ENCODE results near the gene RSBN1L. TPM values are rescaled to one million over a fixed set of nuclear protein-coding genes. Genes with fewer than 3 reads are reported as not detected.

RSBN1L gene
- total and polyA plus RNA-seq, 8 donors, result 5.0 to 14.3 (median 8.9) TPM

DNA sequence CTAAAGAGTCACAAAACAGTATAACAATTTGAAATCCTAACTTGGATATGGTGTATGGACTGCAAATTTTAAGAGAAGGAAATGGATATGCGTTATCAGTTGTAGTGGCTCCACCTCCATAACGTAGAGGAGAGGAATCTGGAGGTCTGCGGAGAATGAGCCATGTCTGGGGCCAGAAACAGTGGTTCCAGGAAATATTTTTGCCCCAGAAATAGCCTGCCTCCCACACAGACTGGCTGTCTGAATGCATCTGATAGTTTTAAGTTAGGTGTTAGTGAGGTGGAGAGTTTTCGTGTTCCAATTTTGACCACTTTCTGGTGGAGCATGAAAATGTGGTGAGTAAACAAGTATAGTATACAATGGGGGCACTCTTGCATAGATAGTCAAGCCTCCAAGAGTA is 103.9 kb downstream of the RSBN1L start:
- Histone ChIP-seq H3K4me3 (peak overlapping the region in 2 of 4 donors; percentile 69 to 83), H3K27ac (peak overlapping the region in 1 of 4 donors; percentile 86), H3K27me3 (no peaks in the 10 kb centered on the region), H3K4me1 (peaks cover 0 to 17% (median 17%) of the 10 kb centered on the region in 3 donors), H3K9me3 (no peaks in the 10 kb centered on the region), H3K36me3 (no peaks in the 10 kb centered on the region)
- TF ChIP-seq, protein P1, sequence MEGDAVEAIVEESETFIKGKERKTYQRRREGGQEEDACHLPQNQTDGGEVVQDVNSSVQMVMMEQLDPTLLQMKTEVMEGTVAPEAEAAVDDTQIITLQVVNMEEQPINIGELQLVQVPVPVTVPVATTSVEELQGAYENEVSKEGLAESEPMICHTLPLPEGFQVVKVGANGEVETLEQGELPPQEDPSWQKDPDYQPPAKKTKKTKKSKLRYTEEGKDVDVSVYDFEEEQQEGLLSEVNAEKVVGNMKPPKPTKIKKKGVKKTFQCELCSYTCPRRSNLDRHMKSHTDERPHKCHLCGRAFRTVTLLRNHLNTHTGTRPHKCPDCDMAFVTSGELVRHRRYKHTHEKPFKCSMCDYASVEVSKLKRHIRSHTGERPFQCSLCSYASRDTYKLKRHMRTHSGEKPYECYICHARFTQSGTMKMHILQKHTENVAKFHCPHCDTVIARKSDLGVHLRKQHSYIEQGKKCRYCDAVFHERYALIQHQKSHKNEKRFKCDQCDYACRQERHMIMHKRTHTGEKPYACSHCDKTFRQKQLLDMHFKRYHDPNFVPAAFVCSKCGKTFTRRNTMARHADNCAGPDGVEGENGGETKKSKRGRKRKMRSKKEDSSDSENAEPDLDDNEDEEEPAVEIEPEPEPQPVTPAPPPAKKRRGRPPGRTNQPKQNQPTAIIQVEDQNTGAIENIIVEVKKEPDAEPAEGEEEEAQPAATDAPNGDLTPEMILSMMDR (IDR thresholded peaks at IDR 0.05), result no peak
- no peak for DNase-seq
- intact Hi-C loops (cut with DNase I), result no loop called here
- WGBS, 2 donors, result 43 to 46% methylated on average over 4 of the region's 4 CpGs
- no peak for ATAC-seq
- FAIRE-seq, result no peak

DNA sequence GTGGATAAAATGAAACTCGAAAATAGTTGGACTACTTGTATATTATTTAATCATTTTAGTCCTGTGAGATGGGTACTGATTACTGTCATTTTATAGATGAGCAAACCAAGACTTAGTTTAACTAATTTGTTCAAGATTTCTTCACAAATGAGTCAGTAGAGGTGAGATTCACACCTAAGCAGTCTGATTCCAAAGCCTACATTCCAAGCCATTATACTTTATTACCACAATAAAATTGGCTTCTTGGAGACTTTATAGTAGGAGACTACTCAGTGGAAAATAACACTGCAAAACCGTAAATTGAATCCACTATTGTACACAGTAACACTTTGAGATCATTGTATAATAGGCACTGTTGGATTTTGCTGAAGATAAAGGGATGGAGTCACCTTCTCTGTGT is 104.5 kb downstream of the RSBN1L start:
- Histone ChIP-seq H3K36me3 (no peaks in the 10 kb centered on the region), H3K4me1 (peaks cover 0 to 17% (median 17%) of the 10 kb centered on the region in 3 donors), H3K4me3 (no peak overlapping the region), H3K27ac (no peak overlapping the region), H3K9me3 (no peaks in the 10 kb centered on the region), H3K27me3 (no peaks in the 10 kb centered on the region)
- 88 to 96% methylated on average over 2 of the region's 2 CpGs for WGBS, 2 donors
- FAIRE-seq (no peak), DNase-seq (no peak), ATAC-seq (no peak)
- intact Hi-C loops (cut with DNase I), result no loop called here
- TF ChIP-seq, protein P1 (IDR thresholded peaks at IDR 0.05), result no peak

- no peaks in the 10 kb centered on the region for H3K9me3 ChIP-seq
- ATAC-seq (no peak), FAIRE-seq (no peak), DNase-seq (no peak)
- H3K27me3 ChIP-seq, result no peaks in the 10 kb centered on the region
- WGBS, 2 donors, result 47 to 66% methylated on average over 2 of the region's 2 CpGs
- H3K4me3 ChIP-seq, result no peak overlapping the region
- H3K4me1 ChIP-seq, result peaks cover 0 to 12% (median 6%) of the 10 kb centered on the region in 3 donors
- intact Hi-C loops (cut with DNase I), result no loop called here
- H3K27ac ChIP-seq, result no peak overlapping the region
- TF ChIP-seq, protein P1 (IDR thresholded peaks at IDR 0.05), result no peak
- H3K36me3 ChIP-seq, result no peaks in the 10 kb centered on the region
These were observed 106.5 kb downstream of the RSBN1L start for GRCh38 chr7:77802557-77803405.

GRCh38 chr7:77806425-77806824 is 110.2 kb downstream of the RSBN1L start:
- TF ChIP-seq, protein P1 (IDR thresholded peaks at IDR 0.05), result no peak
- no peak for FAIRE-seq
- no peaks in the 10 kb centered on the region for H3K27me3 ChIP-seq
- no peak overlapping the region for H3K4me3 ChIP-seq
- no peaks in the 10 kb centered on the region for H3K4me1 ChIP-seq
- ATAC-seq, result no peak
- H3K9me3 ChIP-seq, result no peaks in the 10 kb centered on the region
- no peak overlapping the region for H3K27ac ChIP-seq
- intact Hi-C loops (cut with DNase I), result no loop called here
- no peak for DNase-seq
- H3K36me3 ChIP-seq, result no peaks in the 10 kb centered on the region
- WGBS, 2 donors, result 91 to 92% methylated on average over 2 of the region's 2 CpGs

- H3K4me1 ChIP-seq, result peaks cover 0 to 4% (median 0%) of the 10 kb centered on the region in 3 donors
- FAIRE-seq (no peak), DNase-seq (no peak), ATAC-seq (no peak)
- H3K9me3 ChIP-seq, result no peaks in the 10 kb centered on the region
- no peak overlapping the region for H3K27ac ChIP-seq
- no peak overlapping the region for H3K4me3 ChIP-seq
- TF ChIP-seq, protein P1 (IDR thresholded peaks at IDR 0.05), result no peak
- intact Hi-C loops (cut with DNase I), result no loop called here
- H3K27me3 ChIP-seq, result no peaks in the 10 kb centered on the region
- 93 to 100% methylated on average over 1 of the region's 1 CpG for WGBS, 2 donors
- no peaks in the 10 kb centered on the region for H3K36me3 ChIP-seq
These were observed 112.3 kb downstream of the RSBN1L start for GRCh38 chr7:77808517-77808916.
